Vagina (tissue), 2 donors: ENCODE measurements around the gene AGO4. TPM values are rescaled to one million over a fixed set of nuclear protein-coding genes. Genes with fewer than 3 reads are reported as not detected.

ENCODE experiments used
- DNase-seq, 2 donors: peaks; one replicate each; pipeline ENCODE4 v3.0.0-alpha.2; 2017; ENCODE audit errors: extremely low spot score in 2 of 2
- H3K27ac ChIP-seq: fragments of 200-600 bp; sonication (generic); one replicate; pipeline ENCODE4 v1.5.1; 2019
- H3K27me3 ChIP-seq: fragments of 200-600 bp; sonication (generic); one replicate; pipeline ENCODE4 v1.5.1; 2019
- H3K36me3 ChIP-seq, 2 donors: fragments of 200-600 bp; sonication (generic); one replicate each; pipeline ENCODE4 v1.5.1; 2017 to 2019
- H3K4me1 ChIP-seq: fragments of 200-600 bp; sonication (generic); one replicate; pipeline ENCODE4 v1.5.1; 2019
- H3K4me3 ChIP-seq, 2 donors: fragments of 200-600 bp; sonication (generic); 1 replicate in 1 of 2; 2 replicates in 1 of 2; pipeline ENCODE4 v1.5.1; 2016 to 2019
- H3K9me3 ChIP-seq: fragments of 200-600 bp; sonication (generic); one replicate; pipeline ENCODE4 v1.5.1; 2019
- CTCF ChIP-seq, 3 experiments: fragments of 450-650 bp in 2 of 3; fragments of 200-600 bp in 1 of 3; sonication (generic) in 1 of 3; IDR thresholded peaks; one replicate each; pipeline ENCODE4 v1.5.1; 2017 to 2019; ENCODE audit warnings: antibody characterized with exemption in 3 of 3, mild to moderate bottlenecking in 2 of 3, moderate library complexity in 2 of 3
- POLR2A ChIP-seq, 2 donors: fragments of 450-650 bp; IDR thresholded peaks; one replicate each; pipeline ENCODE4 v1.6.1; 2017; ENCODE audit warnings: antibody characterized with exemption in 2 of 2, mild to moderate bottlenecking in 2 of 2, moderate library complexity in 2 of 2
- POLR2AphosphoS5 ChIP-seq, 2 donors: sonication (generic); formaldehyde crosslinking; IDR thresholded peaks; one replicate each; pipeline ENCODE4 v1.9.0; 2017; ENCODE audit warnings: antibody characterized with exemption in 2 of 2, mild to moderate bottlenecking in 2 of 2, low read depth in 1 of 2; ENCODE audit not compliant: insufficient read depth in 1 of 2
- intact Hi-C: fragments of 100-400 bp; cut with DNase I; formaldehyde crosslinking; loops from one replicate; pipeline ENCODE4 v1.15.1; 2023
- total RNA-seq: library from RNA; depleted of rRNA; stranded (reverse); fragments of >200 nt; gene quantifications from one replicate; pipeline ENCODE4 v1.2.3, GENCODE V29; 2016

AGO4 gene
- total RNA-seq, 1 donor from 2014 or later = 18.4 TPM

GRCh38 chr1:35884934-35885333, 77.1 kb downstream of the AGO4 start:
- Histone ChIP-seq H3K36me3 (peaks cover 0 to 5% of the 10 kb centered on the region in 2 donors), H3K27ac (no peak overlapping the region), H3K9me3 (no peaks in the 10 kb centered on the region), H3K4me3 (no peak overlapping the region), H3K4me1 (peaks cover 41% of the 10 kb centered on the region), H3K27me3 (no peaks in the 10 kb centered on the region)
- no peak for DNase-seq
- TF ChIP-seq POLR2A (IDR thresholded peaks at IDR 0.05) (no peak), CTCF (IDR thresholded peaks at IDR 0.05) (no peak), POLR2AphosphoS5 (IDR thresholded peaks at IDR 0.05; ENCODE audit: insufficient read depth in 1 of 2, low read depth in 1 of 2) (no peak)
- intact Hi-C loops = no loop called here

- intact Hi-C loops = no loop called here
- no peaks in the 10 kb centered on the region for H3K27me3 ChIP-seq
- DNase-seq = no peak
- H3K9me3 ChIP-seq = no peaks in the 10 kb centered on the region
- peaks cover 0 to 17% of the 10 kb centered on the region in 2 donors for H3K36me3 ChIP-seq
- H3K27ac ChIP-seq = no peak overlapping the region
- TF ChIP-seq CTCF (IDR thresholded peaks at IDR 0.05) = no peak
- no peak for TF ChIP-seq POLR2A (IDR thresholded peaks at IDR 0.05)
- no peak for TF ChIP-seq POLR2AphosphoS5 (IDR thresholded peaks at IDR 0.05; ENCODE audit: insufficient read depth in 1 of 2, low read depth in 1 of 2)
- H3K4me3 ChIP-seq = no peak overlapping the region
- peaks cover 41% of the 10 kb centered on the region for H3K4me1 ChIP-seq
Measured at GRCh38 chr1:35885961-35886558, 78.2 kb downstream of the AGO4 start.

- Histone ChIP-seq H3K36me3 (peaks cover 0 to 21% of the 10 kb centered on the region in 2 donors), H3K4me1 (peaks cover 41% of the 10 kb centered on the region), H3K9me3 (no peaks in the 10 kb centered on the region), H3K27ac (no peak overlapping the region), H3K27me3 (no peaks in the 10 kb centered on the region), H3K4me3 (no peak overlapping the region)
- DNase-seq = no peak
- no peak for TF ChIP-seq POLR2A (IDR thresholded peaks at IDR 0.05)
- TF ChIP-seq POLR2AphosphoS5 (IDR thresholded peaks at IDR 0.05; ENCODE audit: insufficient read depth in 1 of 2, low read depth in 1 of 2) = no peak
- TF ChIP-seq CTCF (IDR thresholded peaks at IDR 0.05) = no peak
- intact Hi-C loops = no loop called here
Measured at GRCh38 chr1:35886577-35887431, 79.0 kb downstream of the AGO4 start.

- no peak overlapping the region for H3K4me3 ChIP-seq
- H3K27ac ChIP-seq = no peak overlapping the region
Measured at GRCh38 chr1:35887508-35887907, 79.7 kb downstream of the AGO4 start.

More at GRCh38 chr1:35887508-35887907, 79.7 kb downstream of the AGO4 start:
- Histone ChIP-seq H3K9me3 (no peaks in the 10 kb centered on the region), H3K27me3 (no peaks in the 10 kb centered on the region), H3K36me3 (peaks cover 0 to 28% of the 10 kb centered on the region in 2 donors), H3K4me1 (peaks cover 39% of the 10 kb centered on the region)
- intact Hi-C loops = no loop called here
- DNase-seq = no peak
- no peak for TF ChIP-seq POLR2A (IDR thresholded peaks at IDR 0.05)
- no peak for TF ChIP-seq CTCF (IDR thresholded peaks at IDR 0.05)
- TF ChIP-seq POLR2AphosphoS5 (IDR thresholded peaks at IDR 0.05; ENCODE audit: insufficient read depth in 1 of 2, low read depth in 1 of 2) = no peak
